ENCODE measurements around the gene MADCAM1.

MADCAM1 gene

DNA sequence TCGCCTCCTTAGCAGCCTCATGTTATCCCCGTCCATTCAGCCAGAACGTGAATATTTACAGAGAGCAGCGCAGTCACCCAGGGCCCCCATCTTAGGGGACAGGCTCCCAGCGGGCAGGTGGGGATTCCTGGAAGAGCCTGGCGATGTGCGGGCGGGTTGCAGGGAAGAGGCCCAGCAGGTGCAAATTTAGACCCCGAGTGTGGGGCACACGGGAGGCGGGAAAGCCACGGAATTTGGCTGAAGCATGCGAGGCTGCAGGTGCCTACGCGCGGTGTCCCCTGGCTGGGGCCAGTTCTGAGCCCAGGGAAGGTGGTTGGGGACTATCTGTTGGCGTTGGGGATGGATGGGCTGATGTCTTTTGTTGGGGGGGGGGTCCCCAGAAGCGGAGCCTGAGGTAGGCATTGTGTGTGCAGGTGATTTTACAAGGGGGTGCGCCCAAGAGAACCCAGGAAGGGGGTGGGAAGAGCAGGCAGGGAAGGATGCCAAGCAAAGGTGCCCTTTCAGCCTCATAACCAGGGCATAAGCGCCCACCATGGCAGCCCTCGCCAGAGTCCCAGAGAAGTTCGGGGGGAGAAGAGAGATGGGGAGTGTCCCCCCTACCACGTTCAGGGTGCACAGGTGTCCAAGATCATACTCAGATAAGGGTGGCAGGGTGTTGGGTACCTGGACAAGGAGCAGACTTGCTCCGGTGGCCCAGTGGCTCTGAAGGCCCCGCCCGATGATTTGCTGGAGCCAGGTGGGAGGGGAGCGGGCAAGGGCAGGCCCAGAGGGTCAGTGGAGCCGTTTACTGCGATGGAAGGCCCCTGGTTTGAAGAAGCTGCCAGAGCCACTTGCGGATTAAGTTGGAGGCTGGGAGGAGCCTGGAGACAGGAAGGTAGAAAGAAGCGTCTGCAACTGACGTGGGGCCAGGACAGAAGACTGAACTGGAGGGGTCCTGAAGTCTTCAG is 12.2 kb downstream of the MADCAM1 start:
- DNase-seq (ENCODE audit: low spot score), result no peak

- peak; percentile 95 for DNase-seq (ENCODE audit: low spot score)
These were observed 14.4 kb downstream of the MADCAM1 start for GRCh38 chr19:510606-511100.

GRCh38 chr19:511101-511851 is 15.0 kb downstream of the MADCAM1 start:
- DNase-seq (ENCODE audit: low spot score), result peak; percentile 89

DNA sequence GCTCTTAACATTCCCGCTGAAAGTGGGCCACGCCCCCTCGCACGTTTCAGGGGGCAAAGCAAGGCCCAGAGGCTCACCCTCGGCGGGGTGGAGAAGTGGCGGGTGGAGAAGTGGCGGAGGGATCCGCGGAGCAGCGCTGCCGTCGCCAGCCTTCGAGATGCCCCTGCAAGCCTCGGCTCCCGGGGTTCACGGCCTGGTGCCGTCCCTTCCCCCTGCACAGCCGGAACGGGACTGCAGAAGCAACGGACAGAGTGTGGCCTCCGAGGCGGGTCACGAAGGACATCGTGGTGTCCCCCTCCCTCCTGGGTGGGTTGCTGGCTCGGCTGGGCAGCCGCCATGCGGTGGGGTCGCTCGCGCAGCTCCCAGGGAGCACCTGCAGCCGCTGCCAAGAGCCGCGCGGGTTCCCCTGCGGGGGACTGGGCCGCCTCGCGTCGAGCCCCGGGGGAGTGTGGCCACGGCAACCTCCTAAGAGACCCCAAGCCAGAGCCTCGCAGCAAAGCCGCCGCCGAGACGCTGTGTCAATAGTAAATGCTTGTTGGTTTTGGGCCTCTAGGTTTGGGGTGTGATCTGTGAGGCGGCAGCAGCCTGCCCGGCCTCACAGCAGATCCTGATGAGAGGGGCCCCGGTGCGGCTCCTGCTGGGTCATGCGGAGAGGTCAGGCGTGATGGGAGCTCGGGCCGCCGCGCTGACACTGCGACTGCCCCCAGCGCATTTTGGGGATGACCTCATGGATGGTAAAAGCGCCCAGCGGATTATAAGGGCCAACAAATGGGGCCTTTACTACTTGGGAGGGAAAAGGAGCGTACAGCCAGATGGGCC is 16.5 kb downstream of the MADCAM1 start:
- DNase-seq (ENCODE audit: low spot score), result no peak

- no peak for DNase-seq (ENCODE audit: low spot score)
These were observed 17.3 kb downstream of the MADCAM1 start for GRCh38 chr19:513368-514165.

DNA sequence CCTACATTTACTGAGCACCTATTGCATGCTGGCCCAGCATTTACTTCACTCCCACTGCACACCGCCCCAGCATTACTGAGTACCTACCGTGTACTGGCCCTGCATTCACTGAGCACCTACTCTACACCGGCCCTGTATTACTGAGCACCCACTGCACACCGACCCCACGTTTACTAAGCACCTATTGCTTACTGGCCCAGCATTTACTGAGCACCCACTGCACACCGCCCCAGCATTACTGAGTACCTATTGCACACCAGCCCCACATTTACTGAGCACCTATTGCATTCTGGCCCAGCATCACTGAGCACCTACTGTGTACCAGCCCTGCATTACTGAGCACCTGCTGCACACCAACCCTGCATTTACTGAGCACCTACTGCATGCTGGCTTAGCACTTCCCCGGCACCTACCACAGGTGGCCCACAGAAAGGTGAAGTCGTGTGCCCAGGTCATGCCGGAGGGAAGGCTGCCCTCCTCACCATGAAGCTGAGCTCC is 17.9 kb downstream of the MADCAM1 start:
- no peak for DNase-seq (ENCODE audit: low spot score)

GRCh38 chr19:517721-518597 is 21.7 kb downstream of the MADCAM1 start:
- no peak for DNase-seq (ENCODE audit: low spot score)

DNA sequence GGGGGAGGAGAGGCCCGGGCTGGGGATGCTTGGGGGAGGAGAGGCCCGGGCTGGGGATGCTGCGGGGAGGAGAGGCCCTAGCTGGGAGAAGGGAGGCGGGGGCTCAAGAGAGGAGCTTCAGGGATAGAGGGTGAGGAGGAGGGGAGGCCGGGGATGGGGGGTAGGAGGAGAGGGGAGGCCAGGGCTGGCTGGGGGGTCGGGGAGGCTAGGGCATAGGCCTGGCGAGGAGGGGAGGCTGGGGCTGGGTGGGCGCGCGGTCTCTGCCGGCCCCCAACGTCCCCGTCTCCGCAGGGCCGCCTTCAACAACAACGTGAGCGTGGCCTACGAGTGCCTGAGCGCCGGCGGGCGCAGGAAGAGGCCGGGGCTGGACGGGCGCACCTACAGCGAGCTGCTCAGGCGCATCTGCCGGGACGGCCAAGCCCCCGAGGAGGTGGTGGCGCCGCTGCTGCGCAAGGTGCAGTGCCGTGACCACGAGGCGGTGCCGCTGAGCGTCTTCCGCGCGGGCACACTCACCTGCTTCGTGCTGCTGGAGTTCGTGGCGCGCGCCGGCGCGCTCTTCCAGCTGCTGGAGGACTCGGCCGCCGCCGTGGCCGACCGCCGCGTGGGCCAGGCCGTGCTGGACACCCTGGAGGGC is 22.4 kb downstream of the MADCAM1 start:
- DNase-seq (ENCODE audit: low spot score), result peak; percentile 65

- DNase-seq (ENCODE audit: low spot score), result no peak
These were observed 23.2 kb downstream of the MADCAM1 start for GRCh38 chr19:519449-519865.

- DNase-seq (ENCODE audit: low spot score), result no peak
These were observed 26.4 kb downstream of the MADCAM1 start for GRCh38 chr19:522726-523125.

DNA sequence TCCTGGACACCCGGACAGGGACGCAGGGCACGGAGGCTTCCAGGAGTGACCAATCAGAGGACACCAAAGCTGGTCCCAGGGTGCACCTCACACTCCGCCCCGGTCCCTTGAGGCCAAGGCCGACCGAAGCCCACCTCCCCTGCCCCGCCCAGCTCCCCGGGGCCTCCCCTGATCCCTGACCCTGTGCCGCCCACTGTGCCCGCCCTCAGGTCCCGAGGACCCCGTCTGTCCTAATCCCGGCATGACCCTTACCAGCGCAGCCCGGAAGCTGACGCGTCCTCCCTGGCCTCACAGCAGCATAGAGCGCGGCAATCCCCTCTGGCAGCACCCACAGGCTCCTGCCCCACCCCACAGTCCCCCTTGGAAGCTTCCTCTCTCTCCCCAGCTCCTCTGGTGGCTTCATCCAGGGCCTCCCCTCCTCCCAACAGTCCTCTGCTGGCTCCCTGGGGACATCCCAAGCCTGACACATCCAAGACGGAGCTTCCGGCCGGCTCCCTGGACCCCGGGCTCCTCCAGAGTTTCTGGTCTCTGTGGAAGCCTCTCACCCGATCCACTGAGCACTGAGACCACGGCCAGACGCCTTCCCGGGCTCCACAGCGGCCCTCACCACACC is 27.9 kb downstream of the MADCAM1 start:
- DNase-seq (ENCODE audit: low spot score), result no peak

DNA sequence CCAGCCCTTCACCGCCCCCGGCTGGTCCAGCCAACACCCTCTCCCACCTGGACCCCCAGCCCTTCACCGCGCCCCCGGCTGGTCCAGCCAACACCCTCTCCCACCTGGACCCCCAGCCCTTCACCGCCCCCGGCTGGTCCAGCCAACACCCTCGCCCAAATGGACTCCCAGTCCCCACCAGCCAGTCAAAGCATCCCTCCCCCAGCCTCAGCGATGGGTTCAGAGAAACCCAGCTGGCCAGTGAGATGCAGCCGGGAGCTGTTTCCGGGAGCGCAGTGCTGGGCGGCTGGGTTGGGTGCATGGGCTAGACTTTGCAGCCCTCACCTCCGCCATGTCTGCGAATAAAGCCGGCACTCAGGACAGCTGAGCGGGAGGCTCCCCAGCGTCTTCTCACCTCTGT is 28.7 kb downstream of the MADCAM1 start:
- no peak for DNase-seq (ENCODE audit: low spot score)

DNA sequence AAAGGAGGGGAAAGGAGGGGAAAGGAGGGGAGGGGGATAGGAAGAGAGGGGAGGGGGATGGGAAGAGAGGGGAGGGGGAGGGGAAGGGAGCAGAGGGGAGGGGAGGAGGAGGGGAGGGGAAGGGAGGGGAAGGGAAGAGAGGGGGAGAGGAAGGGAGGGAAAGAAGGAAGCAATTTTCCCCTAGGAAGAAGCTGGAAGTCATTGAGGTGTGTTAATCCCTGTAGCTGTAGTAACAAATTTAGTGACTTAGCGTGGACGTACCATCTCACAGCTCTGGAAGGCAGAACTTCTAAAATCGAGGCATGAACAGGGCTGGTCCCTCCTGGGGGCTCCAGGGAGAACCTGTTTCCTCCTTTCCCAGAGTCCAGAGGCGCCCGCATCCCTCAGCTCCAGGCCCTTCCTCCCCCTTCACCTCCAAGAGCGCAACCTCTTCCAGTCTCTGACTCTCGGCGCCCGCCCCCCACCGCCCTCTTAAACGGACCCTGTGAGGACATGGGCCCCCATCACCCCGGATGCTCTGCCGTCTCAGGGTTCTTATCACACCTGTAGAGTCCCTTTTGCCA is 29.7 kb downstream of the MADCAM1 start:
- DNase-seq (ENCODE audit: low spot score), result no peak

- DNase-seq (ENCODE audit: low spot score), result no peak
These were observed 34.1 kb downstream of the MADCAM1 start for GRCh38 chr19:530134-531008.

DNA sequence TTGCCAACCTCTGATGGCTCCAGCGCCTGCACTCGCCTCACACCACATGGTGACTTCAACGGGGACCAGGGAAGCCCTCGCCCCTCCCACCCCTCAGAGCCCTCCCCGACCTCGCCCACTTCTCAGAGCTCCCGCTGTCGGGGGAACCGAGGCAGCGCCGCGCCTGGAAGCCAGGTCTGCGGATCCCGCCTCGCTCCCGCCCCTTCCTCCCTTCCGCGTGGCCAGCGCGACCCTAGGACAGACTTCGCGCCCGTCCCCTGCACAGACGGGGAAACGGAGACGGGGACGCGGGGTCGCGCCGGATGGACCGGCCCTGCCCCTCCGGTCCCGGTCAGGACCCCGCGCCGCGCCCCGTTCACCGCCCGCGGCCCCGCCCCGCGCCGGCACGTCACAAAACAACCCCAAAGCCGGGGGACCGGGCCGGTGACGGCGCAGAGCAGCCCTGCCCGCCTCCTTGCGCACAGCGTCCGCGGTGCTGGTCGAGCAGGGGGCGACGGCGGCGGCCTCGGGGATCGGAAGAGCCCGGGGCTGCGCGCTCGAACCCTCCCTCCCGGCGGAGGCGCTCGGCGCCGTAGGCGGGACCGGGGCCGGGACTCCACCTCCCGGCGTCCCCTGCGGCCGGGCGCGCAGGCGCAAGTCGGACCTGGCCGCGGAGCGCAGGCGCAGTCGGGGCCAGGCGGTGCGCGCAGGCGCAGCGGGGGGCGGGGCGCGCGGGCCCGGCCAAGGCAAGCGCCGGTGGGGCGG is 34.9 kb downstream of the MADCAM1 start:
- DNase-seq (ENCODE audit: low spot score), result peak; percentile 88

DNA sequence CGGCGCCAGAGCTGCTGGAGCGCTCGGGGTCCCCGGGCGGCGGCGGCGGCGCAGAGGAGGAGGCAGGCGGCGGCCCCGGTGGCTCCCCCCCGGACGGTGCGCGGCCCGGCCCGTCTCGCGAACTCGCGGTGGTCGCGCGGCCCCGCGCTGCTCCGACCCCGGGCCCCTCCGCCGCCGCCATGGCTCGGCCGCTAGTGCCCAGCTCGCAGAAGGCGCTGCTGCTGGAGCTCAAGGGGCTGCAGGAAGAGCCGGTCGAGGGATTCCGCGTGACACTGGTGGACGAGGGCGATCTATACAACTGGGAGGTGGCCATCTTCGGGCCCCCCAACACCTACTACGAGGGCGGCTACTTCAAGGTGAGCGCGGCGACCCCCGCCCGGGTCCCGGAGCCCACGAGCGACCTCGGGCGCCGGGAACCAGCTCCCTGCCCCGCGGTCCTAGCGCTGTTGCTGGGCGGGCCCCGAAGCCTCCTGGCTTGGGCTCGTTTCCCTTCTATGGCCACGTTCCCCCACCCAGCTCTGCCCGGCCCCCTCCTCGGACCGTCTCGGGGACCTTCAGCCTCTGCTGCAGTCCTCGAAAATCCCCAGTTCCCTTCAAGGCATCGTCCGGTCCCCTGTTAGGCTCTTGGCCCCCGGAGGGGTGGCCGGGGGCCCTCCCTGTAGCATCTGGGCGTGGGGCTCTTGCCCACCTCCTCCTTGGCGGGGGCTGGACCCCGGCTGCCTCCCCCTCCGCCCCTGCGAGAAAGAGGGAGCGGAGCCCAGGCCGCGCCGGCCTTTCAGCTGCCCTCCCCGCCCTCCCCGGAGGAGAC is 35.7 kb downstream of the MADCAM1 start, which contains the start of gene CDC34:
Gene CDC34, plus strand, starts transcription at position 8 of the 808 bp plus-strand sequence. Its CDS starts 172 bp downstream, at position 180.
- no peak for DNase-seq (ENCODE audit: low spot score)

Data from CD4-positive, alpha-beta T cell treated with Interleukin-2 at 100 ng/mL for 4 hours (primary cell).